H1 (cell line): ENCODE data around the gene WNT9A. TPM values are rescaled to one million over a fixed set of nuclear protein-coding genes. Genes with fewer than 3 reads are reported as not detected.

ENCODE experiments used
- CTCF ChIA-PET: fragments of 300-600 bp; sonication (Branson Sonifier 250); formaldehyde crosslinking; loops from one replicate; lab custom pipeline; 2021; ENCODE audit not compliant: partially characterized antibody; lab: Charles Lee
- POLR2A ChIA-PET: fragments of 300-600 bp; sonication (Branson Sonifier 250); formaldehyde crosslinking; loops from one replicate; lab custom pipeline; 2021; ENCODE audit warnings: inconsistent platforms; ENCODE audit not compliant: partially characterized antibody; lab: Charles Lee
- DNase-seq, 2 experiments: peaks; one replicate each; pipeline versions ENCODE4 v3.0.0 to v3.0.0-alpha.2; 2010 to 2022; ENCODE audit warnings: low spot score in 2 of 2, low read depth in 1 of 2, mixed read lengths in 1 of 2
- FAIRE-seq: peaks from 2 replicates; lab custom pipeline; 2011; peaks lifted over from hg19 to GRCh38; lab: Jason Lieb, UNC
- H2AFZ ChIP-seq: 2 replicates; pipeline ENCODE4 v1.8.1; 2012; ENCODE audit warnings: low read length, inconsistent platforms
- H2AK5ac ChIP-seq: 2 replicates; pipeline ENCODE4 v1.6.1; 2013; ENCODE audit warnings: low read depth, low read length
- H2BK120ac ChIP-seq: replicated peaks from 2 replicates; pipeline ENCODE3; 2013; ENCODE audit warnings: low read depth, low read length, inconsistent platforms
- H2BK12ac ChIP-seq: 2 replicates; pipeline ENCODE4 v1.6.1; 2013; ENCODE audit warnings: low read depth, low read length
- H2BK15ac ChIP-seq: 2 replicates; pipeline ENCODE4 v1.6.1; 2013; ENCODE audit warnings: low read length
- H2BK20ac ChIP-seq: 2 replicates; pipeline ENCODE4 v1.6.1; 2013; ENCODE audit warnings: low read length
- H2BK5ac ChIP-seq: 2 replicates; pipeline ENCODE4 v1.6.1; 2013; ENCODE audit warnings: low read depth, low read length
- H3K14ac ChIP-seq: 2 replicates; pipeline ENCODE4 v1.6.1; 2013; ENCODE audit warnings: inconsistent platforms; ENCODE audit not compliant: insufficient read length
- H3K18ac ChIP-seq: 2 replicates; pipeline ENCODE4 v1.6.1; 2013; ENCODE audit warnings: low read length; ENCODE audit errors: extremely low read depth
- H3K23ac ChIP-seq: 2 replicates; pipeline ENCODE4 v1.6.1; 2013; ENCODE audit warnings: inconsistent platforms; ENCODE audit not compliant: insufficient read length
- H3K23me2 ChIP-seq: 2 replicates; pipeline ENCODE4 v1.6.1; 2013; ENCODE audit warnings: low read depth, low read length
- H3K27ac ChIP-seq: 2 replicates; pipeline ENCODE4 v1.6.1; 2011; ENCODE audit warnings: low read depth, low read length, inconsistent platforms
- H3K27me3 ChIP-seq, 4 experiments: replicated peaks in 1 of 4; 1 replicate in 1 of 4; 2 replicates in 3 of 4; pipeline versions ENCODE4 v1.6.1 to v1.8.1; 2011 to 2013; ENCODE audit warnings: low read length in 3 of 4, mild to moderate bottlenecking in 3 of 4, inconsistent platforms in 2 of 4, mixed read lengths in 2 of 4, moderate library complexity in 1 of 4; ENCODE audit not compliant: control insufficient read depth in 3 of 4, insufficient read depth in 3 of 4; ENCODE audit errors: extremely low read depth in 1 of 4
- H3K36me3 ChIP-seq, 4 experiments: 2 replicates each; pipeline versions ENCODE4 v1.6.1 to v1.8.1; 2011 to 2013; ENCODE audit warnings: mild to moderate bottlenecking in 4 of 4, low read length in 3 of 4, moderate library complexity in 2 of 4, control low read depth in 1 of 4, inconsistent platforms in 1 of 4; ENCODE audit not compliant: insufficient read depth in 4 of 4, control insufficient read depth in 2 of 4
- H3K4ac ChIP-seq: replicated peaks from 2 replicates; pipeline ENCODE3; 2013; ENCODE audit warnings: low read length, low read depth, mixed read lengths, inconsistent platforms; ENCODE audit not compliant: insufficient read length
- H3K4me1 ChIP-seq, 4 experiments: replicated peaks in 1 of 4; 1 replicate in 1 of 4; 2 replicates in 3 of 4; pipeline versions ENCODE4 v1.6.1 to v1.8.1; 2011 to 2013; ENCODE audit warnings: low read length in 3 of 4, inconsistent platforms in 2 of 4, mixed read lengths in 1 of 4; ENCODE audit not compliant: insufficient read depth in 4 of 4, control insufficient read depth in 3 of 4
- H3K4me2 ChIP-seq, 2 experiments: 2 replicates each; pipeline versions ENCODE4 v1.6.1 to v1.8.1; 2011 to 2013; ENCODE audit warnings: low read depth in 2 of 2, low read length in 2 of 2, control low read depth in 1 of 2, inconsistent platforms in 1 of 2, mild to moderate bottlenecking in 1 of 2; ENCODE audit not compliant: insufficient read depth in 1 of 2
- H3K4me3 ChIP-seq, 4 experiments: fragments of 200-600, 300-600 bp in 1 of 4; sonication (generic), shearing (Covaris generic), sonication (Bioruptor Twin) in 1 of 4; 2 replicates each; pipeline versions ENCODE4 v1.5.1 to v1.8.1; 2011 to 2016; ENCODE audit warnings: low read length in 4 of 4, low read depth in 3 of 4, control low read depth in 2 of 4, inconsistent platforms in 2 of 4, mild to moderate bottlenecking in 2 of 4, mixed read lengths in 1 of 4, moderate library complexity in 1 of 4; ENCODE audit not compliant: insufficient read depth in 2 of 4; ENCODE audit errors: extremely low read depth in 1 of 4
- H3K56ac ChIP-seq: replicated peaks from 2 replicates; pipeline ENCODE3; 2013; ENCODE audit warnings: low read depth, mild to moderate bottlenecking, mixed read lengths, low read length, inconsistent platforms; ENCODE audit not compliant: insufficient read length
- H3K79me1 ChIP-seq: 2 replicates; pipeline ENCODE4 v1.6.1; 2013; ENCODE audit warnings: low read depth, low read length, control low read depth
- H3K79me2 ChIP-seq, 2 experiments: 2 replicates each; pipeline versions ENCODE4 v1.6.1 to v1.8.1; 2012 to 2013; ENCODE audit warnings: low read length in 2 of 2, mild to moderate bottlenecking in 2 of 2, inconsistent platforms in 1 of 2; ENCODE audit not compliant: insufficient read depth in 2 of 2, control insufficient read depth in 1 of 2
- H3K9ac ChIP-seq, 4 experiments: replicated peaks in 1 of 4; 1 replicate in 1 of 4; 2 replicates in 3 of 4; pipeline versions ENCODE4 v1.6.1 to v1.8.1; 2011 to 2013; ENCODE audit warnings: low read depth in 3 of 4, low read length in 3 of 4, control low read depth in 2 of 4, mild to moderate bottlenecking in 2 of 4, moderate library complexity in 2 of 4, inconsistent platforms in 1 of 4; ENCODE audit errors: extremely low read depth in 1 of 4
- H3K9me3 ChIP-seq, 2 experiments: 2 replicates each; pipeline versions ENCODE4 v1.6.1 to v1.8.1; 2012 to 2013; ENCODE audit warnings: mild to moderate bottlenecking in 2 of 2, moderate library complexity in 2 of 2, control low read depth in 1 of 2, inconsistent platforms in 1 of 2, low read depth in 1 of 2, low read length in 1 of 2, mixed read lengths in 1 of 2; ENCODE audit not compliant: insufficient read depth in 2 of 2
- H4K20me1 ChIP-seq, 2 experiments: replicated peaks in 1 of 2; 2 replicates each; pipeline versions ENCODE3 to v1.8.1; 2011 to 2013; ENCODE audit warnings: inconsistent platforms in 2 of 2, low read length in 2 of 2, mild to moderate bottlenecking in 1 of 2; ENCODE audit not compliant: insufficient read depth in 2 of 2, control insufficient read depth in 1 of 2
- H4K5ac ChIP-seq: 2 replicates; pipeline ENCODE4 v1.6.1; 2013; ENCODE audit warnings: low read length, low read depth, mixed read lengths, inconsistent platforms; ENCODE audit not compliant: insufficient read length
- H4K8ac ChIP-seq: 2 replicates; pipeline ENCODE4 v1.8.0; 2013; ENCODE audit warnings: mild to moderate bottlenecking, moderate library complexity, low read length, inconsistent platforms; ENCODE audit not compliant: insufficient read depth; ENCODE audit errors: extremely low read depth
- H4K91ac ChIP-seq: replicated peaks from 2 replicates; pipeline ENCODE3; 2013; ENCODE audit warnings: low read length, mixed read lengths, inconsistent platforms; ENCODE audit not compliant: insufficient read length
- BACH1 ChIP-seq: IDR thresholded peaks from 2 replicates; pipeline ENCODE4 v1.6.1; 2012; ENCODE audit warnings: low read length, improper control_type of control experiment
- BRCA1 ChIP-seq: IDR thresholded peaks from 2 replicates; pipeline ENCODE4 v1.6.1; 2012; ENCODE audit warnings: low read depth, low read length, improper control_type of control experiment
- CHD2 ChIP-seq: IDR thresholded peaks from 2 replicates; pipeline ENCODE4 v1.6.1; 2012; ENCODE audit warnings: low read length, improper control_type of control experiment
- CTBP2 ChIP-seq: IDR thresholded peaks from 2 replicates; pipeline ENCODE4 v1.7.0; 2011; ENCODE audit warnings: borderline replicate concordance, mild to moderate bottlenecking, moderate library complexity, mixed read lengths, low read length; ENCODE audit not compliant: insufficient read depth, insufficient read length
- EGR1 ChIP-seq: IDR thresholded peaks from 2 replicates; pipeline ENCODE4 v1.6.1; 2011; ENCODE audit warnings: low read depth, low read length, borderline replicate concordance
- EZH2 ChIP-seq: fragments of 200-600 bp; sonication (generic); IDR thresholded peaks from 2 replicates; pipeline ENCODE4 v1.7.1; 2012; ENCODE audit warnings: low read depth, mild to moderate bottlenecking, moderate library complexity, low read length, inconsistent platforms; ENCODE audit not compliant: severe bottlenecking
- JUND ChIP-seq: IDR thresholded peaks from 2 replicates; pipeline ENCODE4 v1.6.1; 2011; ENCODE audit warnings: mild to moderate bottlenecking, improper control_type of control experiment, low read length
- KDM4A ChIP-seq: IDR thresholded peaks from one replicate; pipeline ENCODE4 v1.7.1; 2012; ENCODE audit warnings: low read depth, mild to moderate bottlenecking, moderate library complexity, low read length, inconsistent platforms; ENCODE audit not compliant: severe bottlenecking
- NANOG ChIP-seq: IDR thresholded peaks from 2 replicates; pipeline ENCODE4 v1.6.1; 2011; ENCODE audit warnings: low read length, low read depth, mild to moderate bottlenecking, inconsistent platforms; ENCODE audit not compliant: insufficient read depth, poor library complexity, severe bottlenecking
- NRF1 ChIP-seq: IDR thresholded peaks from 2 replicates; pipeline ENCODE4 v1.6.1; 2011; ENCODE audit warnings: mild to moderate bottlenecking, low read depth, low read length, improper control_type of control experiment
- PHF8 ChIP-seq: fragments of 200-600 bp; sonication (generic); conservative IDR thresholded peaks from 2 replicates; pipeline ENCODE4 v1.7.1; 2012; ENCODE audit warnings: low read depth, mild to moderate bottlenecking, inconsistent platforms, low read length, moderate library complexity
- RFX5 ChIP-seq: IDR thresholded peaks from 2 replicates; pipeline ENCODE4 v1.6.1; 2011; ENCODE audit warnings: low read depth, low read length, improper control_type of control experiment, borderline replicate concordance
- SIRT6 ChIP-seq: IDR thresholded peaks from one replicate; pipeline ENCODE4 v1.7.1; 2012; ENCODE audit warnings: low read length, inconsistent platforms
- SP4 ChIP-seq: IDR thresholded peaks from 2 replicates; pipeline ENCODE4 v1.6.1; 2012; ENCODE audit warnings: low read length, inconsistent platforms
- TAF7 ChIP-seq: optimal IDR thresholded peaks from 2 replicates; pipeline ENCODE3; 2011; ENCODE audit warnings: low read depth, mild to moderate bottlenecking, inconsistent platforms, low read length, moderate library complexity, borderline replicate concordance
- ZNF274 ChIP-seq: IDR thresholded peaks from 2 replicates; pipeline ENCODE4 v1.7.0; 2012; ENCODE audit warnings: low read length, borderline replicate concordance; ENCODE audit errors: extremely low read depth
- WGBS, 2 experiments: shearing (Covaris generic) in 1 of 2; methylation state at CpG; one replicate each; pipeline versions ENCODE4 v1.1.6 to v1.1.7; 2013 to 2015; ENCODE audit warnings: low lambda C conversion rate in 2 of 2, mixed read lengths in 2 of 2, inconsistent platforms in 1 of 2, low coverage in 1 of 2, missing lambda C conversion rate in 1 of 2; ENCODE audit not compliant: insufficient replicate concordance in 2 of 2, insufficient coverage in 1 of 2, insufficient read length in 1 of 2; ENCODE audit errors: extremely low coverage in 1 of 2, missing lambda C conversion rate in 1 of 2; 5-methylcytosine and 5-hydroxymethylcytosine counted together
- polyA plus RNA-seq, 7 experiments: library from polyadenylated mRNA; depleted of rRNA in 3 of 7; stranded (reverse) in 5 of 7; unstranded in 2 of 7; fragments of >200 nt in 5 of 7; fragments of 200-250 nt in 2 of 7; gene quantifications; 1 replicate in 5 of 7; 2 replicates in 1 of 7; 4 replicates in 1 of 7; pipeline versions ENCODE4 v1.2.1 to v1.2.3, GENCODE V29; 2011 to 2013; ENCODE audit warnings: missing spikeins in 2 of 7, mixed read lengths in 2 of 7
- total RNA-seq: library from RNA; stranded (reverse); fragmentation: NEBNext Ultra II Directional; extraction: Animal tissue kit (Norgen Biotek cat#: 25700); gene quantifications from 2 replicates; pipeline ENCODE4 v1.2.1, GENCODE V29; 2021

WNT9A gene
- total and polyA plus RNA-seq, 2 of the 8 experiments (the other 6 are each of a cell fraction or from before 2014, with no cell fraction given): 1.1 to 1.5 TPM

- H3K14ac ChIP-seq: no peak overlapping the region
- no peaks in the 10 kb centered on the region for H3K27me3 ChIP-seq
- H2BK15ac ChIP-seq: no peak overlapping the region
- no peak overlapping the region for H2AK5ac ChIP-seq
- no peak overlapping the region for H3K27ac ChIP-seq
- 78% methylated on average over 2 of the region's 2 CpGs; no CpG with 5 or more reads in 1 of the 2 experiments for WGBS, 2 experiments
- H3K79me2 ChIP-seq: no peaks in the 10 kb centered on the region
- ChIA-PET CTCF (interaction anchor here (1.3 to 2.5 kb wide), 2 partner anchors 13 to 18 kb away, joined by 4 to 12 read pairs; no protein-coding TSS in a partner anchor), POLR2A (no interaction called here)
- H3K4me2 ChIP-seq: no peak overlapping the region
- H2BK5ac ChIP-seq: no peak overlapping the region
- H3K4ac ChIP-seq: no peak overlapping the region
- no peaks in the 10 kb centered on the region for H4K20me1 ChIP-seq
- H2BK120ac ChIP-seq: no peak overlapping the region
- no peak overlapping the region for H4K8ac ChIP-seq
- no peak overlapping the region for H3K56ac ChIP-seq
- no peak overlapping the region for H4K91ac ChIP-seq
- H2AFZ ChIP-seq: no peak overlapping the region
- no peak overlapping the region for H3K18ac ChIP-seq
- no peaks in the 10 kb centered on the region for H3K79me1 ChIP-seq
- DNase-seq: no peak
- no peak overlapping the region for H2BK20ac ChIP-seq
- no peaks in the 10 kb centered on the region for H3K36me3 ChIP-seq
- no peak for FAIRE-seq
- no peaks in the 10 kb centered on the region for H3K23me2 ChIP-seq
- no peaks in the 10 kb centered on the region for H3K4me1 ChIP-seq
- H3K9me3 ChIP-seq: no peaks in the 10 kb centered on the region
- H3K9ac ChIP-seq: no peak overlapping the region
- no peak overlapping the region for H3K23ac ChIP-seq
- no peak overlapping the region for H4K5ac ChIP-seq
- H2BK12ac ChIP-seq: no peak overlapping the region
- no peak overlapping the region for H3K4me3 ChIP-seq
- TF ChIP-seq SP4 (no peak), RFX5 (no peak), BACH1 (no peak), EGR1 (no peak), CTBP2 (no peak), NANOG (no peak), NRF1 (no peak), EZH2 (no peak), BRCA1 (no peak), TAF7 (no peak), SIRT6 (no peak), ZNF274 (no peak), PHF8 (no peak), CHD2 (no peak), KDM4A (no peak), JUND (no peak)
These were observed 39.4 kb upstream of the WNT9A start for GRCh38 chr1:227987181-227987580.
